Measurements from ENCODE around the gene SLITRK3. TPM values are rescaled to one million over a fixed set of nuclear protein-coding genes. Genes with fewer than 3 reads are reported as not detected.
A peak's percentile ranks its signal among the peaks of the same experiment; 100 is the strongest.

SLITRK3 gene
- total RNA-seq, 1 donor from 2014 or later = 0.51 TPM

DNA sequence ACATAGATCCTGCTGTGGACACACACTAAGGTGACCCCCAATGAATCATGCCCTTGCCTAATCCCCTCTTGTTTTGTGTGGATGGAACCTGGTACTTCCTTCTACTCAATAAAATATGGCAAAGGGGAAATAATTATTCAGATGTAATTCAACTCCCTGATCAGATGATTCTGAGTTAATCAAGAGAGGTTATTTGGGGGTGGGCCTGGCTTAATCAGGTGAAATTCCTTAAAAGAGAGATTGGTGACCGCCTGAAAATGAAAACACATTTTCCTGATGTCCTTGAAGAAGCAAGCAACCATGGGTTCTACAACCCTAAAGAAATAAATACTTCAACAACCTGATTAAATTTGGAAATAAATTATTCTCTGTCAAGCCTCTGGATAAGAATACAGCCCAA is 8.3 kb upstream of the SLITRK3 start:
- H3K27me3 Mint-ChIP-seq (ENCODE audit: low read depth) = peaks cover 21% of the 10 kb centered on the region
- TF ChIP-seq, protein P1, sequence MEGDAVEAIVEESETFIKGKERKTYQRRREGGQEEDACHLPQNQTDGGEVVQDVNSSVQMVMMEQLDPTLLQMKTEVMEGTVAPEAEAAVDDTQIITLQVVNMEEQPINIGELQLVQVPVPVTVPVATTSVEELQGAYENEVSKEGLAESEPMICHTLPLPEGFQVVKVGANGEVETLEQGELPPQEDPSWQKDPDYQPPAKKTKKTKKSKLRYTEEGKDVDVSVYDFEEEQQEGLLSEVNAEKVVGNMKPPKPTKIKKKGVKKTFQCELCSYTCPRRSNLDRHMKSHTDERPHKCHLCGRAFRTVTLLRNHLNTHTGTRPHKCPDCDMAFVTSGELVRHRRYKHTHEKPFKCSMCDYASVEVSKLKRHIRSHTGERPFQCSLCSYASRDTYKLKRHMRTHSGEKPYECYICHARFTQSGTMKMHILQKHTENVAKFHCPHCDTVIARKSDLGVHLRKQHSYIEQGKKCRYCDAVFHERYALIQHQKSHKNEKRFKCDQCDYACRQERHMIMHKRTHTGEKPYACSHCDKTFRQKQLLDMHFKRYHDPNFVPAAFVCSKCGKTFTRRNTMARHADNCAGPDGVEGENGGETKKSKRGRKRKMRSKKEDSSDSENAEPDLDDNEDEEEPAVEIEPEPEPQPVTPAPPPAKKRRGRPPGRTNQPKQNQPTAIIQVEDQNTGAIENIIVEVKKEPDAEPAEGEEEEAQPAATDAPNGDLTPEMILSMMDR (conservative IDR thresholded peaks at IDR 0.05) = no peak
- H3K9me3 Mint-ChIP-seq = no peaks in the 10 kb centered on the region
- H3K4me1 Mint-ChIP-seq = peaks cover 4% of the 10 kb centered on the region
- H3K4me3 Mint-ChIP-seq = no peak overlapping the region
- no peak for DNase-seq (ENCODE audit: low read depth, low spot score)
- no peaks in the 10 kb centered on the region for H3K36me3 Mint-ChIP-seq (ENCODE audit: low read depth)
- no peak overlapping the region for H3K27ac Mint-ChIP-seq (ENCODE audit: unreplicated experiment)

DNA sequence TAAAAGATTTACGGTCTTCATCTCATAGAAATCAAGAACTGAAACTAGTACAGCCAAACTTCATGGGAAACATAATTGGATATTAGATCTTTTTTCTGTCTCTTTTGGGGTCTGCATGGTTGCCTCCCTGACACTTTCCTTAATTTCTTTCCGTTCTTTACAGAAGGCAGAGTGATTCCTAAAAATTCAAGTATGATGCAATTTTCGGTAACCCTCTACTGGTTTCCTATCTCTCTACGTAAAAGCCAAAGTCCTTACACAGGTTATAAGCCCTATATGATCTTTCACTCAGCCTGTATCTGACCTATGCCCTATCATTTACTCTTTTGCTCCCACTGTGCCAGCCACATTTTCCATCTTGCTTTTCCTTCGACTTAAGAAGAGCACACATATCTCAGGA is 6.8 kb upstream of the SLITRK3 start:
- DNase-seq (ENCODE audit: low read depth, low spot score) = no peak
- TF ChIP-seq, protein P1 (conservative IDR thresholded peaks at IDR 0.05) = no peak

DNA sequence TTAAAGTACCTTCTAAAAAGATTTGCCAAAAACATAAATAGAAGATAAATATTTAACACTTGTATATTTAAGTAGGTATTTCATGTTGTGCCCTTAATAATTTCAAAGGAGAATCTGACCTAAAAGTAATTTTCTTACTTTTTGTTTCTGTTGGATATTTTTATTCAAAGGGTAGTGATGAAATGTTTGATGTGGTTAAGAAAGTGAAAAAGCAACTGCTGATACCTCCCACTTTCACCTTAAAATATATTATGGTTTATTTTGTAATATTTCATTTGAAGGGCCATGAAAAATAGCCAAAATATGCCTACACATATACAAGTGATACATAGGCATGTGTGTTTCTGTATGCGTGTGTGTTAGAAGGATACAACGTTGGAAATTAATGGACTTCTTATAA is 5.8 kb upstream of the SLITRK3 start:
- Mint-ChIP-seq H3K27ac (ENCODE audit: unreplicated experiment) (no peak overlapping the region), H3K9me3 (no peaks in the 10 kb centered on the region), H3K27me3 (ENCODE audit: low read depth) (peaks cover 38% of the 10 kb centered on the region), H3K36me3 (ENCODE audit: low read depth) (no peaks in the 10 kb centered on the region), H3K4me3 (no peak overlapping the region), H3K4me1 (peaks cover 10% of the 10 kb centered on the region)
- TF ChIP-seq, protein P1 (conservative IDR thresholded peaks at IDR 0.05) = no peak
- no peak for DNase-seq (ENCODE audit: low read depth, low spot score)

More for the DNA sequence above, 6.8 kb upstream of the SLITRK3 start:
- Mint-ChIP-seq H3K4me1 (peaks cover 4% of the 10 kb centered on the region), H3K27ac (ENCODE audit: unreplicated experiment) (no peak overlapping the region), H3K36me3 (ENCODE audit: low read depth) (no peaks in the 10 kb centered on the region), H3K4me3 (no peak overlapping the region), H3K27me3 (ENCODE audit: low read depth) (peaks cover 29% of the 10 kb centered on the region), H3K9me3 (no peaks in the 10 kb centered on the region)

DNA sequence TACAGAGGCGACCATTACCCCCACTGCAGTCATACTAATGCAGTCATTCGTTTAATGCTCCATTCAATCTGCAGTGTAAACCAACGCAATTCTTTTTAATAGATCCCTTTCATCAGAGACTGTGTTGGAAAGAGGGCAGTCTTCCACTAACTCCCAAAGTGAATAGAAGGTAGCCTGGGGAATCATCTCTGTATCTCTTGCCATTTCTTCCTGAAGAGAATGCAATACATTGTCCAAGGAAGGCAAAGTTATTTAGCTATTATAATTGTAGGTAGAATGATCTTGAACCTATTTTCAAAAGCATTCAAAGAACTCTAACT is 1.3 kb upstream of the SLITRK3 start:
- peak overlapping the region; percentile 97 for H3K4me3 Mint-ChIP-seq
- H3K4me1 Mint-ChIP-seq = peaks cover 45% of the 10 kb centered on the region
- no peaks in the 10 kb centered on the region for H3K9me3 Mint-ChIP-seq
- H3K27me3 Mint-ChIP-seq (ENCODE audit: low read depth) = peaks cover 72% of the 10 kb centered on the region
- TF ChIP-seq, protein P1 (conservative IDR thresholded peaks at IDR 0.05) = no peak
- DNase-seq (ENCODE audit: low read depth, low spot score) = no peak
- H3K27ac Mint-ChIP-seq (ENCODE audit: unreplicated experiment) = no peak overlapping the region
- no peaks in the 10 kb centered on the region for H3K36me3 Mint-ChIP-seq (ENCODE audit: low read depth)

DNA sequence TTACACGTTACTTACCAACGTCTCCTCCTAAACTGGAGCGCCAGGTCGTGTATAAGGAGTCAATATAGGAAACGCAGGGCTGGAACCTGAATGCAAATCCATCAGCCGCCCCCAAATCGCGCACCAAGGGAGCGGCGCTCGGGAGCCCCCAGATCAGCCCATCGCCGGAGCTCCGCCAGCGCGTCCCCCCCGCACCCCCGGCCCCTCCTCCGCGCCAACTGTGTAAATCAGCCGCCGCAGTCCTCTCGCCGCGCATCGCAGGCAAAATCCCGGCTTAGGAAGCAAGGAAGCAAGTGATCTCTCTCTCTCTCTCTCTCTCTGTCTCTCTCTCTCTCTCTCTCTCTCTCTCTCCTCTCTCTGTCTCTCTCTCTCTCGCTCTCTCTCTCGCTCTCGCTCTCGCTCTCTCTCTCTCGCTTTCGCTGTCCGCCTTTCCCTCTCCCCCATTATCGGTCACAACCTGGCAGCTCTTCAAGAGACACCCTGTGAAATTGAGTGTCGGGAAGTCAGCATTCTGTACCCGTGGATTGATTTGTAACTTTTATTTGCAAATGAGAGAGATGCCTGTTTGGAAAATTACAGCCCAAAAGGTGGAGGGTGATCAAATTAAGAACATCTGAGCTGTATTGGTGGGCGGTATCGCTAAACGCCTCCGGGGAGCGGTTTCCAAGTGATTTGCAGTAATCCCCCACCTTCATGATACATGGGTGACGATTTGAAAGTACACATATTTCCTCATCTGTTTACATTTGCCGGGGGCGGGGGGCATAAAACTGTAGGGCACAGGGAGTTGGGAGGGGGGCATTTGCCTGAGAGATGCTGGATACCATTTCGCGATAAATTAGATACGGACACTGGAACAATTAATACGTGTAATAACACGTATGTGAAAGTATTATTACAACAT is 645 bp upstream of the SLITRK3 start:
- H3K36me3 Mint-ChIP-seq (ENCODE audit: low read depth) = no peaks in the 10 kb centered on the region
- no peak overlapping the region for H3K27ac Mint-ChIP-seq (ENCODE audit: unreplicated experiment)
- H3K9me3 Mint-ChIP-seq = no peaks in the 10 kb centered on the region
- H3K4me3 Mint-ChIP-seq = peak overlapping the region; percentile 97
- H3K4me1 Mint-ChIP-seq = peaks cover 45% of the 10 kb centered on the region
- H3K27me3 Mint-ChIP-seq (ENCODE audit: low read depth) = peaks cover 77% of the 10 kb centered on the region
- TF ChIP-seq, protein P1 (conservative IDR thresholded peaks at IDR 0.05) = no peak
- peak; percentile 21 for DNase-seq (ENCODE audit: low read depth, low spot score)

Measured in neural crest cell (in vitro differentiated cells).